Adrenal gland (tissue), 5 donors: Measurements from ENCODE around the gene ROCK2.

Experiments
- POLR2A ChIP-seq, 2 donors: fragments of 450-650 bp; IDR thresholded peaks; one replicate each; pipeline ENCODE4 v1.6.1; 2017; ENCODE audit warnings: antibody characterized with exemption in 2 of 2, mild to moderate bottlenecking in 2 of 2, moderate library complexity in 1 of 2
- TF ChIP-seq, protein P1 (sequence below), 6 experiments: fragments of 450-650 bp in 4 of 6; fragments of 200-600 bp in 2 of 6; sonication (generic) in 1 of 6; IDR thresholded peaks; 1 replicate in 5 of 6; 2 replicates in 1 of 6; pipeline versions ENCODE4 v1.5.1 to v1.8.0; 2016 to 2021; ENCODE audit warnings: antibody characterized with exemption in 6 of 6, mild to moderate bottlenecking in 2 of 6, moderate library complexity in 1 of 6
- donor health status: DM: no; HTN: no; CAD: no.

GRCh38 chr2:11201969-11202368, 142.5 kb downstream of the ROCK2 start:
- TF ChIP-seq POLR2A (IDR thresholded peaks at IDR 0.05): no peak
- TF ChIP-seq, protein P1, sequence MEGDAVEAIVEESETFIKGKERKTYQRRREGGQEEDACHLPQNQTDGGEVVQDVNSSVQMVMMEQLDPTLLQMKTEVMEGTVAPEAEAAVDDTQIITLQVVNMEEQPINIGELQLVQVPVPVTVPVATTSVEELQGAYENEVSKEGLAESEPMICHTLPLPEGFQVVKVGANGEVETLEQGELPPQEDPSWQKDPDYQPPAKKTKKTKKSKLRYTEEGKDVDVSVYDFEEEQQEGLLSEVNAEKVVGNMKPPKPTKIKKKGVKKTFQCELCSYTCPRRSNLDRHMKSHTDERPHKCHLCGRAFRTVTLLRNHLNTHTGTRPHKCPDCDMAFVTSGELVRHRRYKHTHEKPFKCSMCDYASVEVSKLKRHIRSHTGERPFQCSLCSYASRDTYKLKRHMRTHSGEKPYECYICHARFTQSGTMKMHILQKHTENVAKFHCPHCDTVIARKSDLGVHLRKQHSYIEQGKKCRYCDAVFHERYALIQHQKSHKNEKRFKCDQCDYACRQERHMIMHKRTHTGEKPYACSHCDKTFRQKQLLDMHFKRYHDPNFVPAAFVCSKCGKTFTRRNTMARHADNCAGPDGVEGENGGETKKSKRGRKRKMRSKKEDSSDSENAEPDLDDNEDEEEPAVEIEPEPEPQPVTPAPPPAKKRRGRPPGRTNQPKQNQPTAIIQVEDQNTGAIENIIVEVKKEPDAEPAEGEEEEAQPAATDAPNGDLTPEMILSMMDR (IDR thresholded peaks at IDR 0.05): no peak
